ENCODE measurements around the gene UBTD1. TPM values are rescaled to one million over a fixed set of nuclear protein-coding genes. Genes with fewer than 3 reads are reported as not detected.

The UBTD1 gene
- total and polyA plus RNA-seq, 10 of the 15 experiments (the other 5 are each of a cell fraction or from before 2014, with no cell fraction given), result 0.04 to 1.5 (median 1.2) TPM; not detected in 1

DNA sequence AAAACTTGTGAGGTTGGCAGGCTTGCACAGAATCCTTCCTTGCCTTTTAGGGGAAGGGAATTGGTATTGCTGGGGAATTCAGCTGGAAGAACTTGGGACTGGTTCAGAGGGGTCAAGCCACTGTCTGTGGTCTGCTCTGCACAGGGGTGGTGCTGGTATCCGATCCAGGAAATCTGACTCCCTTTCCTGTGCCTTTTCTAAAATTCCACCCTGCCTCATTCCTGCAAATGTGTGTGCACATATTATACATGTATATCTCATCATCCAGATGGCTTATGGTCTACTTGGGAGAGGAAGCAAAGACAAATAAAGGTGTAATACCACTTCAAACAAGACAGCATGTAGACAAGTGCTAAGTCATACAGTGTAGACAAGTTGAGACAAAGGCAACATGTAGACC lies 14.3 kb downstream of the UBTD1 start:
- TF ChIP-seq IRF4 (IDR thresholded peaks at IDR 0.05; ENCODE audit: low read depth, low read length) (no peak), RAD21 (IDR thresholded peaks at IDR 0.05; ENCODE audit: insufficient read depth, low read depth, low read length) (no peak), SP1 (IDR thresholded peaks at IDR 0.05; ENCODE audit: low read depth, low read length) (no peak), SREBF1 (IDR thresholded peaks at IDR 0.05; ENCODE audit: low read length) (no peak), STAT1 (conservative IDR thresholded peaks at IDR 0.05) (no peak), NR2F1 (conservative IDR thresholded peaks at IDR 0.05) (no peak), BCL11A (IDR thresholded peaks at IDR 0.05; ENCODE audit: low read depth, low read length) (no peak), ZNF207 (IDR thresholded peaks at IDR 0.05; ENCODE audit: borderline replicate concordance) (no peak), ZZZ3 (IDR thresholded peaks at IDR 0.05; ENCODE audit: control insufficient read depth, insufficient read length, low read depth) (no peak), BHLHE40 (IDR thresholded peaks at IDR 0.05; ENCODE audit: borderline replicate concordance in 1 of 2, low read depth in 2 of 2, low read length in 1 of 2) (no peak), ZNF217 (IDR thresholded peaks at IDR 0.05) (no peak)
- TF ChIP-seq, protein P1, sequence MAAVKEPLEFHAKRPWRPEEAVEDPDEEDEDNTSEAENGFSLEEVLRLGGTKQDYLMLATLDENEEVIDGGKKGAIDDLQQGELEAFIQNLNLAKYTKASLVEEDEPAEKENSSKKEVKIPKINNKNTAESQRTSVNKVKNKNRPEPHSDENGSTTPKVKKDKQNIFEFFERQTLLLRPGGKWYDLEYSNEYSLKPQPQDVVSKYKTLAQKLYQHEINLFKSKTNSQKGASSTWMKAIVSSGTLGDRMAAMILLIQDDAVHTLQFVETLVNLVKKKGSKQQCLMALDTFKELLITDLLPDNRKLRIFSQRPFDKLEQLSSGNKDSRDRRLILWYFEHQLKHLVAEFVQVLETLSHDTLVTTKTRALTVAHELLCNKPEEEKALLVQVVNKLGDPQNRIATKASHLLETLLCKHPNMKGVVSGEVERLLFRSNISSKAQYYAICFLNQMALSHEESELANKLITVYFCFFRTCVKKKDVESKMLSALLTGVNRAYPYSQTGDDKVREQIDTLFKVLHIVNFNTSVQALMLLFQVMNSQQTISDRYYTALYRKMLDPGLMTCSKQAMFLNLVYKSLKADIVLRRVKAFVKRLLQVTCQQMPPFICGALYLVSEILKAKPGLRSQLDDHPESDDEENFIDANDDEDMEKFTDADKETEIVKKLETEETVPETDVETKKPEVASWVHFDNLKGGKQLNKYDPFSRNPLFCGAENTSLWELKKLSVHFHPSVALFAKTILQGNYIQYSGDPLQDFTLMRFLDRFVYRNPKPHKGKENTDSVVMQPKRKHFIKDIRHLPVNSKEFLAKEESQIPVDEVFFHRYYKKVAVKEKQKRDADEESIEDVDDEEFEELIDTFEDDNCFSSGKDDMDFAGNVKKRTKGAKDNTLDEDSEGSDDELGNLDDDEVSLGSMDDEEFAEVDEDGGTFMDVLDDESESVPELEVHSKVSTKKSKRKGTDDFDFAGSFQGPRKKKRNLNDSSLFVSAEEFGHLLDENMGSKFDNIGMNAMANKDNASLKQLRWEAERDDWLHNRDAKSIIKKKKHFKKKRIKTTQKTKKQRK (IDR thresholded peaks at IDR 0.05; ENCODE audit: low read depth, low read length), result no peak
- TF ChIP-seq, protein P2, sequence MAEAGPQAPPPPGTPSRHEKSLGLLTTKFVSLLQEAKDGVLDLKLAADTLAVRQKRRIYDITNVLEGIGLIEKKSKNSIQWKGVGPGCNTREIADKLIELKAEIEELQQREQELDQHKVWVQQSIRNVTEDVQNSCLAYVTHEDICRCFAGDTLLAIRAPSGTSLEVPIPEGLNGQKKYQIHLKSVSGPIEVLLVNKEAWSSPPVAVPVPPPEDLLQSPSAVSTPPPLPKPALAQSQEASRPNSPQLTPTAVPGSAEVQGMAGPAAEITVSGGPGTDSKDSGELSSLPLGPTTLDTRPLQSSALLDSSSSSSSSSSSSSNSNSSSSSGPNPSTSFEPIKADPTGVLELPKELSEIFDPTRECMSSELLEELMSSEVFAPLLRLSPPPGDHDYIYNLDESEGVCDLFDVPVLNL (IDR thresholded peaks at IDR 0.05; ENCODE audit: low read depth, low read length), result no peak
- TF ChIP-seq, protein P3, sequence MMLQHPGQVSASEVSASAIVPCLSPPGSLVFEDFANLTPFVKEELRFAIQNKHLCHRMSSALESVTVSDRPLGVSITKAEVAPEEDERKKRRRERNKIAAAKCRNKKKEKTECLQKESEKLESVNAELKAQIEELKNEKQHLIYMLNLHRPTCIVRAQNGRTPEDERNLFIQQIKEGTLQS (IDR thresholded peaks at IDR 0.05; ENCODE audit: borderline replicate concordance, extremely low read depth, low read depth, low read length), result no peak
- TF ChIP-seq, protein P4, sequence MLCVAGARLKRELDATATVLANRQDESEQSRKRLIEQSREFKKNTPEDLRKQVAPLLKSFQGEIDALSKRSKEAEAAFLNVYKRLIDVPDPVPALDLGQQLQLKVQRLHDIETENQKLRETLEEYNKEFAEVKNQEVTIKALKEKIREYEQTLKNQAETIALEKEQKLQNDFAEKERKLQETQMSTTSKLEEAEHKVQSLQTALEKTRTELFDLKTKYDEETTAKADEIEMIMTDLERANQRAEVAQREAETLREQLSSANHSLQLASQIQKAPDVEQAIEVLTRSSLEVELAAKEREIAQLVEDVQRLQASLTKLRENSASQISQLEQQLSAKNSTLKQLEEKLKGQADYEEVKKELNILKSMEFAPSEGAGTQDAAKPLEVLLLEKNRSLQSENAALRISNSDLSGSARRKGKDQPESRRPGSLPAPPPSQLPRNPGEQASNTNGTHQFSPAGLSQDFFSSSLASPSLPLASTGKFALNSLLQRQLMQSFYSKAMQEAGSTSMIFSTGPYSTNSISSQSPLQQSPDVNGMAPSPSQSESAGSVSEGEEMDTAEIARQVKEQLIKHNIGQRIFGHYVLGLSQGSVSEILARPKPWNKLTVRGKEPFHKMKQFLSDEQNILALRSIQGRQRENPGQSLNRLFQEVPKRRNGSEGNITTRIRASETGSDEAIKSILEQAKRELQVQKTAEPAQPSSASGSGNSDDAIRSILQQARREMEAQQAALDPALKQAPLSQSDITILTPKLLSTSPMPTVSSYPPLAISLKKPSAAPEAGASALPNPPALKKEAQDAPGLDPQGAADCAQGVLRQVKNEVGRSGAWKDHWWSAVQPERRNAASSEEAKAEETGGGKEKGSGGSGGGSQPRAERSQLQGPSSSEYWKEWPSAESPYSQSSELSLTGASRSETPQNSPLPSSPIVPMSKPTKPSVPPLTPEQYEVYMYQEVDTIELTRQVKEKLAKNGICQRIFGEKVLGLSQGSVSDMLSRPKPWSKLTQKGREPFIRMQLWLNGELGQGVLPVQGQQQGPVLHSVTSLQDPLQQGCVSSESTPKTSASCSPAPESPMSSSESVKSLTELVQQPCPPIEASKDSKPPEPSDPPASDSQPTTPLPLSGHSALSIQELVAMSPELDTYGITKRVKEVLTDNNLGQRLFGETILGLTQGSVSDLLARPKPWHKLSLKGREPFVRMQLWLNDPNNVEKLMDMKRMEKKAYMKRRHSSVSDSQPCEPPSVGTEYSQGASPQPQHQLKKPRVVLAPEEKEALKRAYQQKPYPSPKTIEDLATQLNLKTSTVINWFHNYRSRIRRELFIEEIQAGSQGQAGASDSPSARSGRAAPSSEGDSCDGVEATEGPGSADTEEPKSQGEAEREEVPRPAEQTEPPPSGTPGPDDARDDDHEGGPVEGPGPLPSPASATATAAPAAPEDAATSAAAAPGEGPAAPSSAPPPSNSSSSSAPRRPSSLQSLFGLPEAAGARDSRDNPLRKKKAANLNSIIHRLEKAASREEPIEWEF (IDR thresholded peaks at IDR 0.05; ENCODE audit: insufficient replicate concordance, low read depth, low read length), result no peak
- in situ Hi-C loops (cut with MboI), result no loop called here
- ChIA-PET CTCF (no interaction called here), POLR2A (no interaction called here), SMC1A (ENCODE audit: uncharacterized antibody, unreplicated experiment) (no interaction called here), RAD21 (ENCODE audit: unreplicated experiment) (no interaction called here)
- Histone ChIP-seq H3K27ac (ENCODE audit: control insufficient read depth, insufficient read depth) (no peak overlapping the region), H3K27me3 (replicated peaks in 1 of 2; ENCODE audit: control insufficient read depth in 2 of 2, insufficient read depth in 2 of 2, low read length in 1 of 2) (peaks cover 3 to 7% of the 10 kb centered on the region in 2 experiments; a peak in 3 of 4 replicates), H3K79me2 (ENCODE audit: control insufficient read depth, insufficient read depth, low read length) (no peaks in the 10 kb centered on the region), H3K4me1 (ENCODE audit: control insufficient read depth, insufficient read depth, low read length) (no peaks in the 10 kb centered on the region), H3K9ac (ENCODE audit: control insufficient read depth, insufficient read depth, low read length) (no peak overlapping the region), H3K36me3 (ENCODE audit: control insufficient read depth in 2 of 2, insufficient read depth in 2 of 2, low read length in 1 of 2) (no peaks in the 10 kb centered on the region), H3K4me2 (ENCODE audit: control insufficient read depth, insufficient read depth) (no peak overlapping the region), H3K9me3 (replicated peaks; ENCODE audit: control insufficient read depth, insufficient read depth, low read length) (no peaks in the 10 kb centered on the region), H2AFZ (ENCODE audit: control insufficient read depth, low read depth, low read length) (no peak overlapping the region), H4K20me1 (ENCODE audit: control insufficient read depth, insufficient read depth) (no peaks in the 10 kb centered on the region), H3K4me3 (no peak overlapping the region)
- 91% methylated on average over 1 of the region's 1 CpG for WGBS (ENCODE audit: insufficient coverage, insufficient replicate concordance, low lambda C conversion rate, missing lambda C conversion rate)
- BruUV-seq (replicated peaks), result no TSS peak
- intact Hi-C loops (cut with micrococcal nuclease; ENCODE audit: unreplicated experiment), result no loop called here
- ATAC-seq (no peak), FAIRE-seq (no peak), DNase-seq (ENCODE audit: low read depth, low spot score) (no peak)

Measured in GM12878 (cell line).